ENCODE results near the gene TUBA1C.

DNA sequence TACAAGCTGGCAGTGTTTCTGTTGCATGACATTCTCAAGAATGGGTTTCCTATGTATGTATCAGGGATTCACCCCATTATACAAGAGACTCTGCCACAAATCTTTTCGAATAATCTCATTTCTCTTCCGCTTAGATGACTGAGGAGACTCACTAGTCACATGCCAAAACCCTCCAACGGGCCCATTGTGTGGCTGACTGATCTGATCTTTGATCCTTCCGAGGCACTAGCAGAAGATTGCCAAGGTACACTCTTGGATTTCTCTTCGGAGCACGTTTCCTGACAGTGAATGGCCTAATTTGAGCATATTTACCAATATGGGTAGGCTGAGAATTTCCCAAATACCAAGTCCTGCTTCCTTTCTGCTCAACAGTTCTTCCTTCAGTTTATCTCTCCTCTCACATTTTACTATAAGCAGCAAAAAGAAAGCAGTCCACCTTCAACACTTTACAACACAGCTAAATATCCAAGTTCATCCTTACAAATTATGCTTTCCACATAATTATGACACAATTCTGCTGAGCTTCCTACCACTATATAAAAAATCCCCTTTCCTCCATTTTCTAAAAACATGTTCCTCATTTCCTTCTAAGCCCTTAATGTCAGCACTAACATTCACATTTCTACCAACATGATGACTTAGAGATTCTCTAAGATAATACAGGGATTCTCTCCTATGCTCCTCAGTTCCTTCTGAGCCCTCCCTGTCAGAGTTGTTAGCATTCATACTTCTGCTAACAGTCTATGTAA, 41.1 kb downstream of the TUBA1C start:
- TF ChIP-seq EZH2 (IDR thresholded peaks at IDR 0.05; ENCODE audit: borderline replicate concordance, low read depth, low read length), result no peak
- no peak for TF ChIP-seq ZNF197 (CRISPR knock-in tag; IDR thresholded peaks at IDR 0.05; ENCODE audit: low read depth)
- no peak for TF ChIP-seq HSF4 (CRISPR knock-in tag; IDR thresholded peaks at IDR 0.05; ENCODE audit: borderline replicate concordance)
- no peak for TF ChIP-seq GMEB1 (CRISPR knock-in tag; IDR thresholded peaks at IDR 0.05)
- TF ChIP-seq TAF15 (IDR thresholded peaks at IDR 0.05; ENCODE audit: low read depth, low read length), result no peak
- no peak for TF ChIP-seq NFYB (IDR thresholded peaks at IDR 0.05; ENCODE audit: extremely low read depth, insufficient read length)
- TF ChIP-seq FOXP1 (CRISPR knock-in tag; IDR thresholded peaks at IDR 0.05), result no peak
- no peak for TF ChIP-seq SMC3 (conservative IDR thresholded peaks at IDR 0.05; ENCODE audit: insufficient read depth, low read depth, low read length)

Data from K562 (cell line).